ENCODE data around the gene MRM3. TPM values are rescaled to one million over a fixed set of nuclear protein-coding genes. Genes with fewer than 3 reads are reported as not detected.

MRM3 gene
- total and polyA plus RNA-seq, 4 donors = 8.5 to 17.5 (median 15.4) TPM

- TF ChIP-seq, protein P1, sequence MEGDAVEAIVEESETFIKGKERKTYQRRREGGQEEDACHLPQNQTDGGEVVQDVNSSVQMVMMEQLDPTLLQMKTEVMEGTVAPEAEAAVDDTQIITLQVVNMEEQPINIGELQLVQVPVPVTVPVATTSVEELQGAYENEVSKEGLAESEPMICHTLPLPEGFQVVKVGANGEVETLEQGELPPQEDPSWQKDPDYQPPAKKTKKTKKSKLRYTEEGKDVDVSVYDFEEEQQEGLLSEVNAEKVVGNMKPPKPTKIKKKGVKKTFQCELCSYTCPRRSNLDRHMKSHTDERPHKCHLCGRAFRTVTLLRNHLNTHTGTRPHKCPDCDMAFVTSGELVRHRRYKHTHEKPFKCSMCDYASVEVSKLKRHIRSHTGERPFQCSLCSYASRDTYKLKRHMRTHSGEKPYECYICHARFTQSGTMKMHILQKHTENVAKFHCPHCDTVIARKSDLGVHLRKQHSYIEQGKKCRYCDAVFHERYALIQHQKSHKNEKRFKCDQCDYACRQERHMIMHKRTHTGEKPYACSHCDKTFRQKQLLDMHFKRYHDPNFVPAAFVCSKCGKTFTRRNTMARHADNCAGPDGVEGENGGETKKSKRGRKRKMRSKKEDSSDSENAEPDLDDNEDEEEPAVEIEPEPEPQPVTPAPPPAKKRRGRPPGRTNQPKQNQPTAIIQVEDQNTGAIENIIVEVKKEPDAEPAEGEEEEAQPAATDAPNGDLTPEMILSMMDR (IDR thresholded peaks at IDR 0.05; ENCODE audit: low read depth, low read length, missing input control) = no peak
- TF ChIP-seq TAF1 (conservative IDR thresholded peaks at IDR 0.05) = no peak
- TF ChIP-seq HNF4A (conservative IDR thresholded peaks at IDR 0.05) = no peak
- TF ChIP-seq SP1 (IDR thresholded peaks at IDR 0.05) = no peak
- no peak for TF ChIP-seq RXRA (IDR thresholded peaks at IDR 0.05)
- no peak for TF ChIP-seq HNF4G (IDR thresholded peaks at IDR 0.05)
These were observed 30.7 kb upstream of the MRM3 start (continued) for GRCh38 chr17:751269-752001.

DNA sequence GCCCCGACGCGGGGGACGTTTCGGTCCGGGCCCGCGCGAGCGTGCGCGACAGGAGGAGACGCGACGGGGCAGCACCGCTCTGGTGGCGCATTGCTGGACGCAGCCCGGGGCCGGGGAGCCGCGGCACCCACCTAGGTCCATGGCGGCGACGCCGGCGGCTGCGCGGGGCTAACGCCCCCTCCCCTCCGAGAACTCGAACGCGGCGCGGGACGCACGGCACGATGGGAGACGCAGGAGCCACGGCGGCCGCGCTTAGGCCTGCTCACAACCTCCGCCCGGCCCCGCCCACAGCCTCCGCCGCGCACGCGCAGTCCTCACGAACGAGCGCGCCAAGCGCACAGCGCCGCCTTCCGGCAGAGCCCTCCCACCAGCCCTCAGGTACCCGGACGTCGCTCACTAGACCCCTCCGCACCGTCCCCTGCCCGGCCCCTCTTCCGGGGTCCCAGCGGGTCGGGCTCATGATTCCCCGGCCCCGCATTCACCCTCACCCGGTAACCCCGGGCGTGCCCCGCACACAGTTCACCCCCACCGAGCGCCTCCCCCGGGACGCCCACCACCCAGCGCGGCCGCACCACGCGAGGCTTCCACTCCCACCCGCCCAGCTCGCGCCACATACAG, 30.0 kb upstream of the MRM3 start, which contains the start of gene GEMIN4:
Gene GEMIN4 (minus strand): TSS at position 263 of the 618 bp plus-strand sequence. CDS start 122 bp downstream, at position 141.
- no peaks in the 10 kb centered on the region for H3K9me3 ChIP-seq (ENCODE audit: control insufficient read depth in 4 of 4, low read length in 3 of 4)

GRCh38 chr17:752620-753219, 29.4 kb upstream of the MRM3 start:
- H3K4me3 ChIP-seq (ENCODE audit: low read depth in 1 of 3, low read length in 3 of 3) = peak overlapping the region; percentile 56 to 80 (median 75)
- H3K27ac ChIP-seq (ENCODE audit: low read depth in 1 of 2, low read length in 2 of 2) = peak overlapping the region; percentile 45 to 80
- 27% methylated on average over 43 of the region's 43 CpGs for WGBS
- H3K9me3 ChIP-seq (ENCODE audit: control insufficient read depth in 4 of 4, low read length in 3 of 4) = no peaks in the 10 kb centered on the region
- peaks cover 0 to 13% (median 2%) of the 10 kb centered on the region in 4 donors for H3K36me3 ChIP-seq (ENCODE audit: control insufficient read depth in 4 of 4, insufficient read depth in 3 of 4, low read depth in 1 of 4, low read length in 3 of 4)
- DNase-seq (ENCODE audit: low spot score) = peak; percentile 52
- no peaks in the 10 kb centered on the region for H3K27me3 ChIP-seq (ENCODE audit: control insufficient read depth in 4 of 4, insufficient read depth in 4 of 4, low read length in 3 of 4)
- H3K4me1 ChIP-seq (ENCODE audit: control insufficient read depth in 4 of 4, insufficient read depth in 4 of 4, low read length in 3 of 4) = peaks cover 6 to 17% (median 11%) of the 10 kb centered on the region in 4 donors
- H3K9ac ChIP-seq (ENCODE audit: low read depth in 1 of 2, low read length in 2 of 2) = peak overlapping the region; percentile 2 to 61
- TF ChIP-seq EGR1 (IDR thresholded peaks at IDR 0.05; ENCODE audit: low read depth in 2 of 2) (no peak), HNF4G (IDR thresholded peaks at IDR 0.05) (no peak), RXRA (IDR thresholded peaks at IDR 0.05) (no peak), TAF1 (conservative IDR thresholded peaks at IDR 0.05) (no peak), JUND (IDR thresholded peaks at IDR 0.05) (no peak), SP1 (IDR thresholded peaks at IDR 0.05) (peak; percentile 28), RAD21 (IDR thresholded peaks at IDR 0.05) (no peak), REST (IDR thresholded peaks at IDR 0.05) (peak; percentile 25), NR2F2 (IDR thresholded peaks at IDR 0.05) (no peak), FOXA1 (IDR thresholded peaks at IDR 0.05) (no peak)
- TF ChIP-seq, protein P2, sequence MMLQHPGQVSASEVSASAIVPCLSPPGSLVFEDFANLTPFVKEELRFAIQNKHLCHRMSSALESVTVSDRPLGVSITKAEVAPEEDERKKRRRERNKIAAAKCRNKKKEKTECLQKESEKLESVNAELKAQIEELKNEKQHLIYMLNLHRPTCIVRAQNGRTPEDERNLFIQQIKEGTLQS (IDR thresholded peaks at IDR 0.05) = no peak
- TF ChIP-seq, protein P1 (IDR thresholded peaks at IDR 0.05; ENCODE audit: low read depth, low read length, missing input control) = no peak
- TF ChIP-seq, protein P3, sequence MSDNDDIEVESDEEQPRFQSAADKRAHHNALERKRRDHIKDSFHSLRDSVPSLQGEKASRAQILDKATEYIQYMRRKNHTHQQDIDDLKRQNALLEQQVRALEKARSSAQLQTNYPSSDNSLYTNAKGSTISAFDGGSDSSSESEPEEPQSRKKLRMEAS (IDR thresholded peaks at IDR 0.05) = no peak

More for the DNA sequence above, 30.0 kb upstream of the MRM3 start, which contains the start of gene GEMIN4:
- Histone ChIP-seq H3K4me1 (ENCODE audit: control insufficient read depth in 4 of 4, insufficient read depth in 4 of 4, low read length in 3 of 4) (peaks cover 6 to 17% (median 11%) of the 10 kb centered on the region in 4 donors), H3K4me3 (ENCODE audit: low read depth in 1 of 3, low read length in 3 of 3) (peak within 1 kb of the TSS; percentile 71 to 80 (median 75)), H3K9ac (ENCODE audit: low read depth in 1 of 2, low read length in 2 of 2) (peak within 1 kb of the TSS; percentile 34 to 61), H3K27ac (ENCODE audit: low read depth in 1 of 2, low read length in 2 of 2) (peak within 1 kb of the TSS; percentile 45 to 80), H3K36me3 (ENCODE audit: control insufficient read depth in 4 of 4, insufficient read depth in 3 of 4, low read depth in 1 of 4, low read length in 3 of 4) (peaks cover 0 to 19% (median 3%) of the 10 kb centered on the region in 4 donors), H3K27me3 (ENCODE audit: control insufficient read depth in 4 of 4, insufficient read depth in 4 of 4, low read length in 3 of 4) (no peaks in the 10 kb centered on the region)
- TF ChIP-seq TAF1 (conservative IDR thresholded peaks at IDR 0.05) (no peak), RAD21 (IDR thresholded peaks at IDR 0.05) (peak; percentile 45 to 55)
- TF ChIP-seq, protein P1 (IDR thresholded peaks at IDR 0.05; ENCODE audit: low read depth, low read length, missing input control) = peak; percentile 87
- under 1% methylated on average over 87 of the region's 87 CpGs for whole genome bisulfite sequencing
- peak; percentile 99 for DNase-seq (ENCODE audit: low spot score)

All from liver (tissue), 9 donors.